WI38 (cell line): Measurements from ENCODE around the gene RRAD.

Source experiments
- H3K4me3 ChIP-seq: 2 replicates; pipeline ENCODE4 v1.5.1; 2011; ENCODE audit warnings: low read depth, mild to moderate bottlenecking, control low read depth, low read length
- CTCF ChIP-seq: IDR thresholded peaks from 2 replicates; pipeline ENCODE4 v1.5.1; 2012; ENCODE audit warnings: low read depth, mild to moderate bottlenecking, control low read depth, low read length

The RRAD gene

GRCh38 chr16:66954097-66954659 is 28.8 kb upstream of the RRAD start:
- TF ChIP-seq CTCF, result peak; percentile 83
- no peak overlapping the region for H3K4me3 ChIP-seq

- no peak overlapping the region for H3K4me3 ChIP-seq
- TF ChIP-seq CTCF, result no peak
Measured at GRCh38 chr16:66953462-66954096, 28.2 kb upstream of the RRAD start.

GRCh38 chr16:66952430-66953110 is 27.2 kb upstream of the RRAD start:
- no peak for TF ChIP-seq CTCF
- no peak overlapping the region for H3K4me3 ChIP-seq

GRCh38 chr16:66950971-66951790 is 25.8 kb upstream of the RRAD start:
- H3K4me3 ChIP-seq, result no peak overlapping the region
- TF ChIP-seq CTCF, result no peak

GRCh38 chr16:66950437-66950836 is 25.1 kb upstream of the RRAD start:
- no peak for TF ChIP-seq CTCF

GRCh38 chr16:66949472-66949871 is 24.1 kb upstream of the RRAD start:
- no peak overlapping the region for H3K4me3 ChIP-seq
- TF ChIP-seq CTCF, result no peak

More at GRCh38 chr16:66950437-66950836, 25.1 kb upstream of the RRAD start:
- no peak overlapping the region for H3K4me3 ChIP-seq

GRCh38 chr16:66948837-66949225 is 23.5 kb upstream of the RRAD start:
- H3K4me3 ChIP-seq, result no peak overlapping the region; the same call in 1 of the 2 replicates
- no peak for TF ChIP-seq CTCF
